ENCODE measurements around the gene FNDC11.

GRCh38 chr20:63579017-63579694 lies 25.2 kb downstream of the FNDC11 start:
- TF ChIP-seq CTCF (IDR thresholded peaks at IDR 0.05) (no peak), ZFX (IDR thresholded peaks at IDR 0.05; ENCODE audit: borderline replicate concordance) (no peak)
